Activated T-helper 9 cell treated with anti-CD3 and anti-CD28 coated beads, Interleukin-2, amount 50 U/mL, for 16 hours (primary cell): ENCODE data around the gene CAMTA1.

Experiments
- DNase-seq: peaks from one replicate; pipeline ENCODE4 v3.0.0-alpha.2; 2020; ENCODE audit warnings: low read depth

Gene CAMTA1

GRCh38 chr1:7558041-7558461 lies 772.8 kb downstream of the CAMTA1 start:
- DNase-seq, result no peak

GRCh38 chr1:7558481-7558880 lies 773.2 kb downstream of the CAMTA1 start:
- DNase-seq, result no peak

- no peak for DNase-seq
These were observed 773.9 kb downstream of the CAMTA1 start for GRCh38 chr1:7558921-7559869.

- no peak for DNase-seq
These were observed 774.9 kb downstream of the CAMTA1 start for GRCh38 chr1:7560128-7560527.

GRCh38 chr1:7560601-7561181 lies 775.4 kb downstream of the CAMTA1 start:
- DNase-seq, result no peak

DNA sequence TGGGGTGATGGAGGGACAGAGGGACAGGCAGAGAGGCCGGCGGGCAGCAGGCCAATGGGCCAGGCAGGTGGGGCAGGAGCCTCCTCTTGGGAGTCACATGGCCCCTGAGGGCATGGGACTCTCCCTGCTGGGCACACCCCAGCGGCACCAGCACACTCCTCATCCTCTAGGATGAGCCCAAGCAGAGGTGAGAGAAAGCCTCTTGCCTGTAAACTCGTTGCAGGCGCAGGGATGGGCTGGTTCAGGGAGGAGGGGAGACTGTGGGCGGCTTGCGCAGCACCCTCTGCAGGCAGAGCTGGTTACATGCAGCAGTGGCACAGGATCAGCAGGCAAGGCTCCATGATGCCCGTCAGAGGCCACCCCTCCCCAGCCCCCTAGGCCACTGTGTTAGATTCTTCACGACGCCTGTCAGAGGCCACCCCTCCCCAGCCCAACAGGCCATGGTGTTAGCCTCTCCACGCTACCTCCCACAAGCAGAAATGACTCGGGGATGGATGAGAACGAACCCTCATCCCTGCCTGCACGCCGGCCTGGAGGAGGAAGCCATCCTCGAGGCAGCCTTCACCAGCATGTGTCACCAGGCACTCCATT lies 776.2 kb downstream of the CAMTA1 start:
- DNase-seq, result no peak

DNA sequence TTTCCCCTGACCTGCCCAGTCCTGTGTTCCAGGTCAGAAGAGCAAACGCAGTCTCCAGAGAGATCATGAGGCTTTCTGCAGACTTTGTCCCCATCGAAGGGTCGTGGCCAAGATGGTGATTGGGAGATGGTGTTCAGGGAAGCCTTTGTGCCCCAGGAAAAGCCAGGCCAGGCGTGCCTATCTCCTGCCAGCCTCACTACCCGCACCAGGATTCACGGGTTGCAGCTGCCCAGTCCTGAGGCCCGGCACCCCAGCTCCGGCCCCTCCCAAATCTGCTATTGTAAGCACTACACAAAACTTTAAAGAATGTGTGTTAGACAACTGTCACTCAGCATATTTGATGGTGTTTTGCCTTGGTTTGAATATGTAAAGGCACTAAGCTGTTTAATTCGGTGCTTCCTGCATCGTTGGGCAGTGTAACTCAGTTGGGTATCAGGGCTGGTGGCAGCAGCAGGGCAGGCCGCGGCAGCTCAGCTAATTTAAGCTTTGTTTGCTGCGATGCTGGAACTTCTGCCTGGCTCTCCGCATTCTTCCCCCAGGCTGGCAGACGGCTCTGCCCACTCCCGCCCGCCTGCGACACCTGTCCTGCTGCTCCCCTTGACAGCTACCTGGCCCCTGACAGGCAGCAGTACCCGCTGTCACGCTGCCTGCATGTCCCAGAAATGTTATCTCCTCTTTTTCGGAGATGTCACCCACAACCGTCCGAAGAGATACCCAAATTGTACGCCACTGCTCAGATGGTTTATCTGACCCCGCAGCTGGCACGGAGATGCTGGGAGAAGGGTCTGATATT lies 776.9 kb downstream of the CAMTA1 start:
- no peak for DNase-seq

GRCh38 chr1:7562729-7563605 lies 777.7 kb downstream of the CAMTA1 start:
- no peak for DNase-seq

DNA sequence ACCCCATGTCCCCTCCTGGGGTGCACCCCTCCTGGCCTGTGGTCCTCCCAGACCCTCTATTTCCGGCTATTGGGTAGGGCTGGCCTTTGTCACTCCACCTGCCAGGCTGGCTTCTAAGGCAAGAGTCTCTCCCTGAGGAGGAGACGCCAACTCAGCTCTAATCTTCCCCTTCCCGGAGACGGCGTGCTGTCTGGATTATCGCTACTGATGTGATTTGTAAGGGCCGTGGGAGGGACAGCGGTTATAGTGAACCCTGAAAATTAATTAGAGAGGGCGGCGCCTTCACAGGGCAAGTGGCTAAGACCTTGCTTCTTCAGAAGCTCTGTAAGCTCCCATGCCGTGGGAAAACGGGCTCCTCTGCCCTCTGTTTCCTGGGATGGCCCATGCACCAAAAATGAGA lies 778.9 kb downstream of the CAMTA1 start:
- no peak for DNase-seq

GRCh38 chr1:7565099-7565750 lies 780.0 kb downstream of the CAMTA1 start:
- no peak for DNase-seq

GRCh38 chr1:7566417-7567375 lies 781.4 kb downstream of the CAMTA1 start:
- no peak for DNase-seq

DNA sequence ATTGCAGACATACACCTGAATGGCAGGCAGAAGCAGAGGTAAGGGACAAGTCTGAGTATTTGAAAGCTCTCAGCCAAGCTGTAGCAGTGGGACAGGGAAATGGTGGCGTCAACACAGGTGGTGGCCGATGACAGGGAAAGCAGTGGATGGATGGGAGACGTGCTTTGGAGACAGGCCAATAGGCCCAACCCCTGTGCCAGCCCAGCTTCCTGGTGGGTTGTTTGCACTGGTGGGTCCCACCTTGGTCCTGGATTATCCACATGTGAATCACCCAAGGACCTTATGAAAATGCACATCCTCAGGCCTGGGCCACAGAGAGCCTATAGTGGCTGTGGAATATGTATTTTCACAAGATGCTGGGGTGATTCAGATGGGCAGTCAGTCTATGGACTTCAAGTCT lies 782.1 kb downstream of the CAMTA1 start:
- no peak for DNase-seq

- no peak for DNase-seq
These were observed 782.8 kb downstream of the CAMTA1 start for GRCh38 chr1:7568053-7568452.

DNA sequence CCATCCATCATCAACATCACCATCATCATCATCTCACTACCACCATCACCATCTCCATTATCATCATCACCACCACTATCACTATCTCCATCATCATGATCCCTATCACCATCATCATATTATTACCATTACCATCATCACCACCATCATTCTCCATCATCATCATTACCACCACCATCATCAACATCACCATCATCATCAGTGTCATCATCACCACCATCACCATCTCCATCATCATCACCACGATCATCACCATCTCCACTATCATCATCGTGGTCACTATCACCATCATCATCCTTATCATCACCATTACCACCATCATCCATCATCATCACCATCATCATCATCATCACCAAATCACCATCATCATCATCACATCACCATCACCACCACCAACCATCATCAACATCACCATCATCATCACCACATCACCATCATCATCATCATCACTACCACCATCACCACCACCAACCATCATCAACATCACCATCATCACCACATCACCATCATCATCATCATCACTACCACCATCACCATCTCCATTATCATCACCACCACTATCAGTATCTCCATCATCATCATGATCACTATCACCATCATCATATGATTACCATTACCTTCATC lies 783.8 kb downstream of the CAMTA1 start:
- DNase-seq, result no peak

DNA sequence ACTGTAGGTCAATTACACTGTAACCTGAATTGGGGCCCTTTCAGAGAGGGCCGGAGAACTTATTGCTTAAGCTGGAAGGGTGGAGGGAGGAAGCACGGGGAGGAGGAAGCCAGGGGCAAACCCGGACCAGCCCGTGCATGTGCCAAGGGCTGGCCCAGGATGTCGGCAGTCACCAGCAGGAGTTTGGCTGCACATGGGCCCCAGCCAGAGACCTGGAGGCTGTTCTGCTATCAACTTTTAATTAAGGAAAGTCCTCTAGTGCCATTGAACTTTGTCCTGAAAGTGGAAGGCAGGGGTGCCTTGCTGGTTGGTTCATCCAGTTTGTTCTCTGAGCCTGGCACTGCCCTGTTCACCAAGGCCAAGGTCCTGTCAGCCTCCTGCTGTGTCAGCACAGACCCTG lies 785.1 kb downstream of the CAMTA1 start:
- DNase-seq, result no peak

- no peak for DNase-seq
These were observed 787.4 kb downstream of the CAMTA1 start for GRCh38 chr1:7572654-7573152.

DNA sequence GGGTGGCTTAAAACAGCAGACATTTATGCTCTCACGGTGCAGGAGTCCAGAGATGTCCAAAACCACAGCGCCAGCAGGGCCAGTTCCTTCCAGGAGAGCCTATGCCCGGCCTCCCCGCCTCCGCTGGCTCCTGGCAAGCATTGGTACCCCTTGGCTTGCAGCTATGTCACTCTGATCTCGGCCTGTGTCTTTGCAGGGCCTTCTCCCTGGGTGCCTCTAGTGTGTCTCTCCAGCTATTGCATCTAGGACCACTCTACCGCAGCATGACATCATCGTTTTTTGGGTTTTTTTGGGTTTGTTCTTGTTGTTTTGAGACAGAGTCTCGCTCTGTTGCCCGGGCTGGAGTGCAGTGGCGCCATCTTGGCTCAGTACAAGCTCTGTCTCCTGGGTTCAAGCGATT lies 788.2 kb downstream of the CAMTA1 start:
- DNase-seq, result no peak

- DNase-seq, result no peak
These were observed 789.1 kb downstream of the CAMTA1 start for GRCh38 chr1:7574121-7575040.
